CD14-positive monocyte (primary cell): ENCODE measurements around the gene TNFRSF14. TPM values are rescaled to one million over a fixed set of nuclear protein-coding genes. Genes with fewer than 3 reads are reported as not detected.

ENCODE experiments used
- DNase-seq, 3 donors: peaks; one replicate each; pipeline ENCODE4 v3.0.0-alpha.2; 2011 to 2022
- H2AFZ ChIP-seq: 2 replicates; pipeline ENCODE4 v1.6.0; 2012; ENCODE audit warnings: mild to moderate bottlenecking, low read depth, low read length, inconsistent platforms; ENCODE audit not compliant: insufficient read depth, poor library complexity, severe bottlenecking
- H3K27ac ChIP-seq, 2 donors: 1 replicate in 1 of 2; 2 replicates in 1 of 2; pipeline ENCODE4 v1.5.1; 2012 to 2013; ENCODE audit warnings: low read length in 2 of 2, control low read depth in 1 of 2, inconsistent platforms in 1 of 2, low read depth in 1 of 2, mild to moderate bottlenecking in 1 of 2
- H3K27me3 ChIP-seq, 2 donors: one replicate each; pipeline versions ENCODE4 v1.6.0 to v1.6.1; 2011 to 2013; ENCODE audit warnings: low read length in 2 of 2; ENCODE audit not compliant: control insufficient read depth in 2 of 2, insufficient read depth in 2 of 2
- H3K36me3 ChIP-seq, 2 donors: replicated peaks in 1 of 2; 1 replicate in 1 of 2; 2 replicates in 1 of 2; pipeline versions ENCODE4 v1.5.1 to v1.6.1; 2012 to 2013; ENCODE audit warnings: low read length in 2 of 2, control low read depth in 1 of 2, inconsistent platforms in 1 of 2, mild to moderate bottlenecking in 1 of 2; ENCODE audit not compliant: insufficient read depth in 2 of 2, control insufficient read depth in 1 of 2
- H3K4me1 ChIP-seq, 2 donors: 1 replicate in 1 of 2; 2 replicates in 1 of 2; pipeline versions ENCODE4 v1.5.1 to v1.6.1; 2012 to 2013; ENCODE audit warnings: low read length in 2 of 2, control low read depth in 1 of 2, inconsistent platforms in 1 of 2, mild to moderate bottlenecking in 1 of 2, moderate library complexity in 1 of 2; ENCODE audit not compliant: insufficient read depth in 2 of 2, control insufficient read depth in 1 of 2
- H3K4me2 ChIP-seq: replicated peaks from 2 replicates; pipeline ENCODE3; 2012; ENCODE audit warnings: low read length, moderate library complexity, mild to moderate bottlenecking; ENCODE audit not compliant: poor library complexity, severe bottlenecking; ENCODE audit errors: extremely low read depth
- H3K4me3 ChIP-seq, 3 experiments: fragments of 200-600 bp in 1 of 3; sonication (generic) in 1 of 3; replicated peaks in 1 of 3; 1 replicate in 2 of 3; 2 replicates in 1 of 3; pipeline ENCODE4 v1.5.1; 2011 to 2013; ENCODE audit warnings: low read length in 3 of 3, mild to moderate bottlenecking in 3 of 3, control low read depth in 2 of 3, low read depth in 2 of 3, inconsistent platforms in 1 of 3, moderate library complexity in 1 of 3
- H3K79me2 ChIP-seq: 2 replicates; pipeline ENCODE4 v1.6.0; 2012; ENCODE audit warnings: mild to moderate bottlenecking, control low read depth, inconsistent platforms, low read length, moderate library complexity; ENCODE audit not compliant: insufficient read depth
- H3K9ac ChIP-seq: 2 replicates; pipeline ENCODE4 v1.6.0; 2017; ENCODE audit warnings: low read length, mild to moderate bottlenecking; ENCODE audit not compliant: insufficient read depth, poor library complexity, severe bottlenecking
- H3K9me3 ChIP-seq, 2 donors: replicated peaks in 1 of 2; 1 replicate in 1 of 2; 2 replicates in 1 of 2; pipeline versions ENCODE4 v1.5.1 to v1.6.1; 2012 to 2013; ENCODE audit warnings: low read length in 2 of 2, control low read depth in 1 of 2; ENCODE audit not compliant: control insufficient read depth in 1 of 2, insufficient read depth in 1 of 2
- H4K20me1 ChIP-seq: 2 replicates; pipeline ENCODE4 v1.6.0; 2012; ENCODE audit warnings: mild to moderate bottlenecking, low read length, control low read depth, moderate library complexity; ENCODE audit not compliant: insufficient read depth
- H3K27ac Mint-ChIP-seq, 7 donors: one replicate each; pipeline ENCODE4 v1.8.0; 2020; ENCODE audit warnings: mild to moderate bottlenecking in 7 of 7, mixed read lengths in 7 of 7, moderate library complexity in 6 of 7, inconsistent platforms in 2 of 7
- H3K27me3 Mint-ChIP-seq, 3 donors: one replicate each; pipeline ENCODE4 v1.8.0; 2021 to 2022; ENCODE audit warnings: low read depth in 3 of 3, mild to moderate bottlenecking in 3 of 3, mixed read lengths in 3 of 3, moderate library complexity in 3 of 3, inconsistent platforms in 1 of 3
- H3K36me3 Mint-ChIP-seq, 2 donors: one replicate each; pipeline ENCODE4 v1.8.0; 2020; ENCODE audit warnings: mixed read lengths in 2 of 2, inconsistent platforms in 1 of 2, mild to moderate bottlenecking in 1 of 2
- H3K4me1 Mint-ChIP-seq: one replicate; pipeline ENCODE4 v1.8.0; 2020; ENCODE audit warnings: mild to moderate bottlenecking, mixed read lengths
- H3K4me3 Mint-ChIP-seq, 2 donors: one replicate each; pipeline ENCODE4 v1.8.0; 2020; ENCODE audit warnings: mild to moderate bottlenecking in 2 of 2, mixed read lengths in 2 of 2, moderate library complexity in 1 of 2
- H3K9me3 Mint-ChIP-seq, 7 donors: one replicate each; pipeline ENCODE4 v1.8.0; 2020 to 2022; ENCODE audit warnings: mixed read lengths in 7 of 7, mild to moderate bottlenecking in 6 of 7, moderate library complexity in 6 of 7, inconsistent platforms in 2 of 7
- WGBS: methylation state at CpG from one replicate; pipeline ENCODE4 v1.1.5; 2013; ENCODE audit warnings: missing lambda C conversion rate; ENCODE audit not compliant: insufficient coverage; 5-methylcytosine and 5-hydroxymethylcytosine counted together
- intact Hi-C, 2 donors: fragments of 100-400 bp; cut with micrococcal nuclease; formaldehyde crosslinking; loops; one replicate each; pipeline versions ENCODE4 v1.15.0 to v1.15.1; 2023
- polyA plus RNA-seq, 3 donors: library from polyadenylated mRNA; depleted of rRNA in 1 of 3; unstranded in 2 of 3; stranded (reverse) in 1 of 3; fragments of 300-500 nt in 2 of 3; fragments of >200 nt in 1 of 3; fragmentation: Illumina TruSeq in 2 of 3; gene quantifications; 1 replicate in 2 of 3; 2 replicates in 1 of 3; pipeline ENCODE4 v1.2.3, GENCODE V29; 2012 to 2021
- TF ChIP-seq, protein P1 (sequence below): fragments of 200-600 bp; IDR thresholded peaks from one replicate; pipeline ENCODE4 v1.8.0; 2022; ENCODE audit warnings: antibody characterized with exemption, mild to moderate bottlenecking

Gene TNFRSF14
- polyA plus RNA-seq, 3 donors, result 62.1 to 512 (median 64.4) TPM

DNA sequence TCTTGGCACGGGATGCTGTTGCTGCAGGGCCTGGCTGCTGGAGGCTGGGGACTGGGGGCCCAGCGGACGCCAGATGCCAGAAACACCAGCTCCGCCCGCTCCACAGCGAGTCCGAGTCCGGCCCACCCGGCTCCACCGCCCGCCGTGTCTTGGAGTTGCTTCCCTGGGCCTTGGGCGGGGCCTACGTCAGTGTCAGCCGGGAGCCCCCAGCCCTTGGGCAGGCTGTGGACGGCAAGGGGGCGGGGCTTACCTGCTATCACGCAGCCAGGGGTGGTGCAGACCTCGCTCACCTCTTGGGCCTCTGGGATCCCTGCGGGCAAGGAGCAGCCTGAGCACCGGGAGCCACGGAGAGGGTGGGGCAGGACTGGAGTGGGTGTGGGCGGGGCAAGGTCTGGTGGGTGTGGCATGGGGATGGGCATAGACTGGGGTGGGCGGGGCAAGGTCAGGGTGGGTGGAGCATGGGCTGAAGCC lies 54.9 kb downstream of the TNFRSF14 start:
- H2AFZ ChIP-seq, result peak overlapping the region; percentile 65
- 23% methylated on average over 22 of the region's 24 CpGs for WGBS
- no peaks in the 10 kb centered on the region for H3K4me1 Mint-ChIP-seq
- H3K79me2 ChIP-seq, result no peaks in the 10 kb centered on the region
- H3K27ac Mint-ChIP-seq, result no peak overlapping the region
- no peaks in the 10 kb centered on the region for H3K27me3 ChIP-seq
- no peaks in the 10 kb centered on the region for H3K36me3 Mint-ChIP-seq
- peaks cover 14 to 28% (median 18%) of the 10 kb centered on the region in 7 donors for H3K9me3 Mint-ChIP-seq
- H3K27ac ChIP-seq, result no peak overlapping the region
- no peaks in the 10 kb centered on the region for H3K36me3 ChIP-seq
- no peak overlapping the region for H3K9ac ChIP-seq
- peak in 1 of 3 donors; percentile 7 for DNase-seq
- H3K4me1 ChIP-seq, result no peaks in the 10 kb centered on the region
- no peaks in the 10 kb centered on the region for H4K20me1 ChIP-seq
- TF ChIP-seq, protein P1, sequence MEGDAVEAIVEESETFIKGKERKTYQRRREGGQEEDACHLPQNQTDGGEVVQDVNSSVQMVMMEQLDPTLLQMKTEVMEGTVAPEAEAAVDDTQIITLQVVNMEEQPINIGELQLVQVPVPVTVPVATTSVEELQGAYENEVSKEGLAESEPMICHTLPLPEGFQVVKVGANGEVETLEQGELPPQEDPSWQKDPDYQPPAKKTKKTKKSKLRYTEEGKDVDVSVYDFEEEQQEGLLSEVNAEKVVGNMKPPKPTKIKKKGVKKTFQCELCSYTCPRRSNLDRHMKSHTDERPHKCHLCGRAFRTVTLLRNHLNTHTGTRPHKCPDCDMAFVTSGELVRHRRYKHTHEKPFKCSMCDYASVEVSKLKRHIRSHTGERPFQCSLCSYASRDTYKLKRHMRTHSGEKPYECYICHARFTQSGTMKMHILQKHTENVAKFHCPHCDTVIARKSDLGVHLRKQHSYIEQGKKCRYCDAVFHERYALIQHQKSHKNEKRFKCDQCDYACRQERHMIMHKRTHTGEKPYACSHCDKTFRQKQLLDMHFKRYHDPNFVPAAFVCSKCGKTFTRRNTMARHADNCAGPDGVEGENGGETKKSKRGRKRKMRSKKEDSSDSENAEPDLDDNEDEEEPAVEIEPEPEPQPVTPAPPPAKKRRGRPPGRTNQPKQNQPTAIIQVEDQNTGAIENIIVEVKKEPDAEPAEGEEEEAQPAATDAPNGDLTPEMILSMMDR, result no peak
- H3K9me3 ChIP-seq, result peaks cover 9 to 12% of the 10 kb centered on the region in 2 donors
- peak overlapping the region in 1 of 3 experiments; percentile 48 for H3K4me3 ChIP-seq
- intact Hi-C loops, result no loop called here
- H3K27me3 Mint-ChIP-seq, result peaks cover 5 to 18% (median 15%) of the 10 kb centered on the region in 3 donors
- peak overlapping the region; percentile 26 to 43 for H3K4me3 Mint-ChIP-seq
- H3K4me2 ChIP-seq, result peak overlapping the region; percentile 17

DNA sequence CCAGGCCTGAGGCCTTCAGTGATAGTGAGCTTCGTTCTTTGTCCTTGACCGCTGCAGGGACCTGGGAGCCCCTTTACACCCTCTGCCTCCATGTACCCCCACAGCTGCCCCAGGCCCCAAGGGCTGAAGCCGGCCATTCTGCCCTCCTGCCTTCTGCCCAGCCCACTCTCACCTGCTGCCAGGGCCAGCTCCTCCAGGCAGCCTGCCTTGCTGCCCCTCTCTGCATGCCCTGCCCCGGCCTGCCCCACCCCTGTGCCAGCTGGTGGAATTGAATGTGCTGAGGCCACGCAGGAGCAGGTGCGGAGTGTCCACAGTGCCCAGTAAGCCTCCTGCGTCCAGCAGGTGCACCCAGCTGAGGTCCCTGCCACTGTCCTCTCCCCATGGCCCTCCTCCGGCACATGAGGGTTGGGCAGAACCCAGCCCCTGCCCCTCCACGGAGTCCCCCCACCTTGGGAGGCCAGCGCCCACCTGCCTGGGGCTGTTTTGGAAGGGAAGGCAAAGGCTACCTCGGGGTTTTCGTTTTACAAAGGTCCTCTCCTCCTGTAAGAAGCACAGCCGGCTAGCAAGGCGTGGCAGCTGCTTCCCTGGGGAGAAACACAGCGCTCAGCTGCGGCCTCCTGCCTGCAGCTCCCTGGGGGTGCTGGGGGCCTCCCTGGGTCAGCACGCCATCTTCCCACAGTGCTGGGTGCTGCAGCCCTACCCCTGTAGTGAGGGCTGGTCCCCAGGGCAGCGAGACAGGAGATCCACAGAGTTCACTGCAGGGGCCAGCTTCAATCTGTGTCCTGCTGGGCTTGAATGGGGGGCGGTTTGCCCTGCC lies 55.7 kb downstream of the TNFRSF14 start:
- intact Hi-C loops, result no loop called here
- no peak overlapping the region for H3K27ac Mint-ChIP-seq
- H3K79me2 ChIP-seq, result no peaks in the 10 kb centered on the region
- H2AFZ ChIP-seq, result no peak overlapping the region
- H3K9me3 ChIP-seq, result peaks cover 15 to 18% of the 10 kb centered on the region in 2 donors
- peaks cover 5 to 19% (median 17%) of the 10 kb centered on the region in 3 donors for H3K27me3 Mint-ChIP-seq
- no peaks in the 10 kb centered on the region for H4K20me1 ChIP-seq
- H3K36me3 Mint-ChIP-seq, result no peaks in the 10 kb centered on the region
- peaks cover 14 to 35% (median 23%) of the 10 kb centered on the region in 7 donors for H3K9me3 Mint-ChIP-seq
- H3K4me3 ChIP-seq, result no peak overlapping the region
- no peak overlapping the region for H3K27ac ChIP-seq
- no peaks in the 10 kb centered on the region for H3K4me1 Mint-ChIP-seq
- no peaks in the 10 kb centered on the region for H3K36me3 ChIP-seq
- TF ChIP-seq, protein P1, result no peak
- no peaks in the 10 kb centered on the region for H3K27me3 ChIP-seq
- 97% methylated on average over 16 of the region's 19 CpGs for whole genome bisulfite sequencing
- H3K4me1 ChIP-seq, result no peaks in the 10 kb centered on the region
- no peak overlapping the region for H3K4me3 Mint-ChIP-seq
- H3K4me2 ChIP-seq, result no peak overlapping the region
- no peak overlapping the region for H3K9ac ChIP-seq
- DNase-seq, result no peak
